Measurements from ENCODE around the gene FILIP1L.

FILIP1L gene

DNA sequence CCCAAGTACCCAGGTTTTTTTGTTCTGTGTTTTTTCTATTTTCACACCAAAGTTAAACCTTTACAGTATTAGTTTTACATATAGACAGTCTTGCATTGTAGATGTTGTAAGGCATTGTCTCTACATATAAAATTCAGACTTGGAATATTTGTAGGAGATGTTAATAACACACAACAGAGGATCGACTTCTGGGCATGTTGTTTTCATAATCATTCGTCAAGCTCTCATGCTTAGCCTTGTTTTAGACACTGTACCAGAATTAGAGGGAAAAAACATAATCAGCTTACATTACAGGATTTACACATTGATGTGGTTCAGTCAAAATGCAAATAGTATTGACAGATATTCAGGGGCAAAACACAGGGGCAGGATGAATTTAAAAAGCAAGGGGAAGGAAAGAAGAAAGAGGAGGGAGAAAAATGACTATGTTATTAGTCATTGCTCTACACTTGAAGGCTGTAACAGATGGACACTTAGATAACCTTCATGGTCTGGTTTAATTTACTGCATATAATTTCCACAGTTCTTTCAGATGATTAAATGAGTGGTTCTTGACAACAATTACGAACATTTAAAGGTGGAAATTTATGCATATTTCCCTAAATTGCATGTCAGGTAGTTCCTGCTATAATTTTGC is 289.2 kb downstream of the FILIP1L start:
- H3K4me3 ChIP-seq (ENCODE audit: low read length) = no peak overlapping the region
- TF ChIP-seq ZNF274 (IDR thresholded peaks at IDR 0.05; ENCODE audit: low read depth, low read length) = no peak

DNA sequence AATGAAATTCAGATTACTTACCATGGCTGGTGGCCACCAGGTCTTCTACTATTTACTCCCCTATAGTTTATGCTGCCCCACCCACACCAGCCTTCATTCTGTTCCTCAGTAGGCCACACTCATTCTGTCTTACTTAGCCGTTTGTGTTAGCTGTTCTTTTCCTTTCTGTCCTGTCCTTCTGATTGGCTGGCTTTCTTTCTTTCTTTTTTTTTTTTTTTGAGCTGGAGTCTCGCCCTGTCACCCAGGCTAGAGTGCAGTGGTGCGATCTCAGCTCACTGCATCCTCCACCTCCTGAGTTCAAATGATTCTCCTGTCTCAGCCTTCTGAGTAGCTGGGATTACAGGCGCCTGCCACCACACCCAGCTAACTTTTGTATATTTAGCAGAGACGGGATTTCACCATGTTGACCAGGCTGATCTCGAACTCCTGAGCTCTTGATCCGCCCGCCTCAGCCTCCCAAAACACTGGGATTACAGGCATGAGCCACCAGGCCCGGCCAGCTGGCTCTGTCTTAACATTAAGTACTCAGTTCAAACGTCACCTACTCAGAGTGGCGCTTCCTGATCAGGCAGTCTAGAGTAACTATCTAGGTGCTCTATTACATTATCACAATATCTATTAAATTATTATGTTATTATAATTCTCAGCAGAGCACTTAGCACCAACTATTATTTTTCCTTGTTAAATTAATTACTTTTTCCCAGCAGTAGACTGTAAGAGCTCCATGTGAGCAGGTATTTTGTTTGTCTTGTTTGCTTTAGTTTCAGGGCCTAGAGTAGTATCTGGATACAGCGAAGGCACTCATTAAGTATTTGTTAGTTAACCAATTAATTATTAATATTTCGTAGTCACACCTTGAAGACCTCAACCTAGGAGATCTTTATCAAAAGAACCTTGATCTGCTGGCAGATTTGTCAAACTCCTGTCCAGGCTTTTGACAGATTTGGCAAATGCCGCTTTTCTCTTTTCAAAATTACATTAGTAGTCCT is 290.3 kb downstream of the FILIP1L start:
- no peak overlapping the region for H3K4me3 ChIP-seq (ENCODE audit: low read length)
- no peak for TF ChIP-seq ZNF274 (IDR thresholded peaks at IDR 0.05; ENCODE audit: low read depth, low read length)

DNA sequence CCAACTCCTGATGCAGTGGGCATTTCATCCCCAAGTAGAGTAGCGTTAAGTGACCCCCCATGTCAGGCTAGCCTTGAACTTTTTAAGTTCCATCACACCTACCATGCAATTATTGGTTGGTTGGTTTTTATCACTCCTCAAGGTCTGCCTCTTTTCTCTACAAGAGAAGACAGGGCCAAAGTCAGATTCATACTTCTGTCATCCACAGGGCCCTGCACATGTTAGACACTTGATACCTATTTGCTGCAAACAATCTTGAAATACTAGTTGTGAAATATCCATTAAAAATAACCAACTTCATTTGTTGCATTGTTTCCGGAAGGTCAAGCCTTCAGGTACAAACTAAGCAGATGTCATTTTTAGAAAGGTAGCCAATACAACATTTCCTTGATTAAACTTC is 295.5 kb downstream of the FILIP1L start:
- peak overlapping the region; percentile 17; the same call in 1 of the 2 replicates for H3K4me3 ChIP-seq (ENCODE audit: low read length)
- TF ChIP-seq ZNF274 (IDR thresholded peaks at IDR 0.05; ENCODE audit: low read depth, low read length) = no peak

DNA sequence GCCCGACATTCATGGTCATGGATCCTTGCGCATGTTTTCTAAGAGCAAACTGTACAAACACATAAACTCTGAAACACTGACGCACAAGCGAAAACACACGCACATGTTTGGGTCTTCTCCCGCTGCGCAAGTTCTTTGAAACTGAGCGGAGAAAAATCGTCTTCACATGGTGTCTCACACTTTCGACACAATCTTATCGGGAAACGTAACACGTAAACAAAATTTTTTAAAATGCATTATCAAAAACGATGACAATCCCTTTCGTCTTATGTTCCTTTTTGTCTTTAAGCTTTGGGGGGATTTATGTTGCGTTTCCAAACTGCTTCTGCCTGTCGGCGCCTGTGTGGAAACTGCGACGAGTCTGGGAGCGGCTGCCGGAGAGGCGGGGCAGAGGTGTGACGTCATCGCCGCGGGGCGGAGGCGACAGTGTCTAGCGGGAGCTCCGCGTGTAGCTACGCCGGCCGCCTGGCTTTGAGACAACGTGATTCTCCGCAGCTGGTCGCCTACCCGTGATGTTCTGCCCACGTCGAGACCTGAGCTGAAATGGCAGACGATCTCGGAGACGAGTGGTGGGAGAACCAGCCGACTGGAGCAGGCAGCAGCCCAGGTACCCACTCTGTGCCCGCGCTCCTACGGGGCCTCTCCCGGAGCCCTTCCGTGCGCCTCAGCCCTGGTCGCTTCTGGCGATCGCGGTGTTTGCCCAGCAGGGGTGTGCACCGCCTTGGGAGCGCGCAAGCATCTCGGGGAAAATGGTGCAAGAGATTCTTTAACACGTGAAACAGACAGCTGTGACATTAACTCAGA is 296.7 kb downstream of the FILIP1L start, which contains the start of gene CMSS1:
Gene CMSS1, plus strand, starts transcription at position 426 of the 804 bp plus-strand sequence.
- H3K4me3 ChIP-seq (ENCODE audit: low read length) = peak within 1 kb of the TSS; percentile 68
- TF ChIP-seq ZNF274 (IDR thresholded peaks at IDR 0.05; ENCODE audit: low read depth, low read length) = no peak

DNA sequence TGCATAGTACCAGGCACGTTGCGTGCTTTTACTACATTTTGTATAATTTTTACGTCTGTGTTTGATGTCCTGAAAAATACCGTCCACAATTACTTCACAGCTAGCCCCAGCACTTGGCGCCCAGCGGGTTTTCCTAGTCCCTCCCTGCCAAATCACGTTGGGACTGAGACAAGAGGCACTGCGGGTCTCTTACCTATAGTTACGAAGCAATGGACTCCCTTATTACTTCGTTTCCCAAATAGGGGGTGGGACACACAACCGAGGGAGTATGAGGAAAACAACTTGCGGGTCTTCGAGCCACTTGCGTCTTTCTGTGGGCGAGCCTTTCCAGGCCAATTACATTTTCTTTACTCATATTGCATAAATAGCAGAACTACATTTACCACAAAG is 297.3 kb downstream of the FILIP1L start:
- peak overlapping the region; percentile 68 for H3K4me3 ChIP-seq (ENCODE audit: low read length)
- no peak for TF ChIP-seq ZNF274 (IDR thresholded peaks at IDR 0.05; ENCODE audit: low read depth, low read length)

DNA sequence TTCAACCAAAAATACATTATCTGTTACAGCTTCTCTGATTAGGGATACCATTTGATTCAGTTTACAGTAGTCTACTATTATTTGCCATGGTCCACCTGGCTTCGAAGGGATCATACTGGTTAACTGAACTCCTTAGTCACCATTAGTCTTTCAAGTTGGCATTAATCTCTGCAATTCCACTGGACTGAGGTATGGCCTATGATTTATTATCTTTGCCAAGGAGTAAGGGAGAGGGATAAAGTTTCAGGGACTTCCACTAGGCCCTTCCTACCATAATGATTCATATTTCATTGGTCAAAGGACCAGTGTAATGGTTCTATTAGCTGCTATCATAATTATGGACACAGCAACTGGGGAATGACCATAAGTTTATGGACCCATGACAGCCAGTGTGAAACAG is 303.9 kb downstream of the FILIP1L start:
- TF ChIP-seq ZNF274 (IDR thresholded peaks at IDR 0.05; ENCODE audit: low read depth, low read length) = no peak
- no peak overlapping the region for H3K4me3 ChIP-seq (ENCODE audit: low read length)

DNA sequence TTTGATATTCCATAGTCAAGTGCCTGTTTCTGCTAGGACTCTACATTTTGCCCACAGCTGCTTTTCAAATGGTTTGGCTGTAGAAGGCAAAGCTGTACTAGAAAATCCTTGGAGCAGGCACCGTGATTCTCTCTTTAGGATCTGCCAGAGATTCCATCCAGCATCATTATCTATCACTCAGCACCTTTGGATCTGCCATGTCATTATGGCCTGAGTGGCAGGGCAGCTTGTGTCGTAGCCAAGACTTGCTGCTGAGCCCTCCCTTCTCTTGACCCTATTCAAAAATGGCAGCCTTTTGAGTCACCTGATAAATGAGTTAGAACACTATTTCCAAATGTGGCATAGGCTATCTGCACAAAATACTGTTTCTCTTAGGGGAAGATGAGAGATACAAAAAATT is 304.7 kb downstream of the FILIP1L start:
- no peak overlapping the region for H3K4me3 ChIP-seq (ENCODE audit: low read length)
- TF ChIP-seq ZNF274 (IDR thresholded peaks at IDR 0.05; ENCODE audit: low read depth, low read length) = no peak

DNA sequence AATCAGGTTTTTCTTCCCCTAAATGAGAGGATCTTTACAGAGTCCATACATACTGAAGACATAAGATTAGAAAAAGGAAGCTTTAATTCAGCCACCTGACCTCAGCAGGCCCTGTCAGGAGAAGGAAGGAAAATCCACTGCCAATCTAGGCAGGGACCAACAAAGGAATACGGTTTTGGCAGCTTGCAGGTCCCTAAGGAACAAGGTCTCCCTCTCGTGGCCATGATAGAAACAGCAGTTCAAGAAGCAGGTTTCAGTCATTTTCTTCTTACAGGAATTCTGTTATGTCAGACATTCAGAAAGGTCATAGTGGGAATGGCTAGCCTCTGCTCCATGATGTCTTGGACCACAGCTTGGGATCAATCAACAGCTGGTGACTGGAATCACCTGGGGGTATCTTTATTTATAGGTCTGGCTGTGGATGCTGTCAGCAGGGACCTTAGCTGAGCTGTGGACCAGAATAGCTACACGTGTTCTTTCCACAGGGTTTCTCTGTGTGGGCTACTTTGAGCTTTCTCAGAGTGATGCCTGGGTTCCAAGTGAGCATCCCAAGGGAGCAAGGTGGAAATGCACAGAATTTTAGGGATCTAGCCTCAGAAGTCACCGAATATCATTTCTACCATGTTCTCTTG is 306.0 kb downstream of the FILIP1L start:
- no peak for TF ChIP-seq ZNF274 (IDR thresholded peaks at IDR 0.05; ENCODE audit: low read depth, low read length)
- H3K4me3 ChIP-seq (ENCODE audit: low read length) = no peak overlapping the region

DNA sequence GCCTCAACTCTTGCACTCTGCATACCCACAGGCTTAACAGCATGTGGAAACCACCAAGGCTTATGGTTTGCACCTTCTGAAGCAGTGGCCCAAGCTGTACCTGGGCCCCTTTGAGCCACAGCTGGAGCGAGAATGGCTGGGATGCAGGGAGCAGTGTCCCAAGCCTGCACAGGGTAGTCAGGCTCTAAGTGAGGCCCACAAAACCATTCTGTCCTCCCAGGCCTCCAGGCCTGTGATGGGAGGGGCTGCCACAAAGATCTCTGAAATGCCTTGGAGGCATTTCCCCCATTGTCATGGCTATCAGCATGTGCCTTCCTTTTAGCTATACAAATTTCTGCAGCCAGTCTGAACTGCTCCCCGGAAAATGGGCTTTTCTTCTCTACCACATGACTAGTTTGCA is 309.1 kb downstream of the FILIP1L start:
- H3K4me3 ChIP-seq (ENCODE audit: low read length) = no peak overlapping the region
- no peak for TF ChIP-seq ZNF274 (IDR thresholded peaks at IDR 0.05; ENCODE audit: low read depth, low read length)

DNA sequence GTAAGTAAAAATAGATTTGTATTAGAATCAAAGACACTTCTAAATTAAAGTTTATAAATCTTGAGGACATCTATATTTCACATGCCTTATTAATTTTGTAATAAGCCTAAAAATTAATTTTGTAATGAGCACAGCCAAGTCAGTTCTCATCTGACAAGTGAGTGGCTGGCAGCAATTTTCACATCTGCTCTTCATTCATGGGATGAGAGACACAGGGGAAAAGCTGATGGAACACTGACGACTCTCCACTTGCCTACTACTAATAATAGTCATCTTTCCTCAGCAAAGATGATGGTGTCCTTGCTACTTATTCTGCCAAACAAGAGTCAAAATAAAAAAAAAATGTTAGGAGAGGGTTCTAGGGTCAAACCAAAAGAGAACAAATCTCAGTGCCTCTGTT is 311.0 kb downstream of the FILIP1L start:
- no peak overlapping the region for H3K4me3 ChIP-seq (ENCODE audit: low read length)
- no peak for TF ChIP-seq ZNF274 (IDR thresholded peaks at IDR 0.05; ENCODE audit: low read depth, low read length)

DNA sequence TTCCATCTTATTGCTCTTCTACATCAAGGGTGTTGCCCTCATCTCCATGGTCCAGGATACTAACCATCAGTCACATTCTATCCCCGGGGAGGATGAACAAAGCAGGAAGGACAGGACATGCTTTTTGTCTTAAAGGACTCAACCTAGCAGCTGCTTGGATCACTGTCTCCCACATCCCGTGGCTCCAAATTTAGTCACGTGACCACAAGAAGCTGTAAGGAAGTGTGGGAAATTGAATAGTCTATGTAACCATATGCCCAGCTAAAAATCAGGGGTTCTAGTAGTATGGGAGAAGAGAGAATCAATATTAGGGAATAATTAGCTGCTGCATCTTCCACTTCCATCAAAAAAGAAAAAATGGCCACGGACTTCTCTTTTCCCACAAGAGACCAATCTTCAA is 314.9 kb downstream of the FILIP1L start:
- no peak overlapping the region for H3K4me3 ChIP-seq (ENCODE audit: low read length)
- TF ChIP-seq ZNF274 (IDR thresholded peaks at IDR 0.05; ENCODE audit: low read depth, low read length) = no peak

DNA sequence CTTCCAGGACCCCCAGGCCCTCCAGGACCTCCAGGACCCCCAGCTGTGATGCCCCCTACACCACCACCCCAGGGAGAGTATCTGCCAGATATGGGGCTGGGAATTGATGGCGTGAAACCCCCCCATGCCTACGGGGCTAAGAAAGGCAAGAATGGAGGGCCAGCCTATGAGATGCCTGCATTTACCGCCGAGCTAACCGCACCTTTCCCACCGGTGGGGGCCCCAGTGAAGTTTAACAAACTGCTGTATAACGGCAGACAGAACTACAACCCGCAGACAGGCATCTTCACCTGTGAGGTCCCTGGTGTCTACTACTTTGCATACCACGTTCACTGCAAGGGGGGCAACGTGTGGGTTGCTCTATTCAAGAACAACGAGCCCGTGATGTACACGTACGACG is 318.7 kb downstream of the FILIP1L start:
- no peak overlapping the region for H3K4me3 ChIP-seq (ENCODE audit: low read length)
- no peak for TF ChIP-seq ZNF274 (IDR thresholded peaks at IDR 0.05; ENCODE audit: low read depth, low read length)

DNA sequence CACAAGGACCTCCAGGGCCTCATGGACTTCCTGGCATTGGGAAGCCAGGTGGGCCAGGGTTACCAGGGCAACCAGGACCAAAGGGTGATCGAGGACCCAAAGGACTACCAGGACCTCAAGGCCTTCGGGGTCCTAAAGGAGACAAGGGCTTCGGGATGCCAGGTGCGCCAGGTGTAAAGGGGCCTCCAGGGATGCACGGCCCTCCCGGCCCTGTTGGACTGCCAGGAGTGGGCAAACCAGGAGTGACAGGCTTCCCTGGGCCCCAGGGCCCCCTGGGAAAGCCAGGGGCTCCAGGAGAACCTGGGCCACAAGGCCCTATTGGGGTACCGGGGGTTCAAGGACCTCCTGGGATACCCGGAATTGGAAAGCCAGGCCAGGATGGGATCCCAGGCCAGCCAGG is 319.8 kb downstream of the FILIP1L start:
- H3K4me3 ChIP-seq (ENCODE audit: low read length) = no peak overlapping the region
- TF ChIP-seq ZNF274 (IDR thresholded peaks at IDR 0.05; ENCODE audit: low read depth, low read length) = no peak
